Measurements from ENCODE around the gene AP3D1.
"Not testable (repeated sequence)": the region's sequence is repeated elsewhere in the genome, so short reads cannot be mapped to it uniquely, and the experiment has no call there.

Gene AP3D1

DNA sequence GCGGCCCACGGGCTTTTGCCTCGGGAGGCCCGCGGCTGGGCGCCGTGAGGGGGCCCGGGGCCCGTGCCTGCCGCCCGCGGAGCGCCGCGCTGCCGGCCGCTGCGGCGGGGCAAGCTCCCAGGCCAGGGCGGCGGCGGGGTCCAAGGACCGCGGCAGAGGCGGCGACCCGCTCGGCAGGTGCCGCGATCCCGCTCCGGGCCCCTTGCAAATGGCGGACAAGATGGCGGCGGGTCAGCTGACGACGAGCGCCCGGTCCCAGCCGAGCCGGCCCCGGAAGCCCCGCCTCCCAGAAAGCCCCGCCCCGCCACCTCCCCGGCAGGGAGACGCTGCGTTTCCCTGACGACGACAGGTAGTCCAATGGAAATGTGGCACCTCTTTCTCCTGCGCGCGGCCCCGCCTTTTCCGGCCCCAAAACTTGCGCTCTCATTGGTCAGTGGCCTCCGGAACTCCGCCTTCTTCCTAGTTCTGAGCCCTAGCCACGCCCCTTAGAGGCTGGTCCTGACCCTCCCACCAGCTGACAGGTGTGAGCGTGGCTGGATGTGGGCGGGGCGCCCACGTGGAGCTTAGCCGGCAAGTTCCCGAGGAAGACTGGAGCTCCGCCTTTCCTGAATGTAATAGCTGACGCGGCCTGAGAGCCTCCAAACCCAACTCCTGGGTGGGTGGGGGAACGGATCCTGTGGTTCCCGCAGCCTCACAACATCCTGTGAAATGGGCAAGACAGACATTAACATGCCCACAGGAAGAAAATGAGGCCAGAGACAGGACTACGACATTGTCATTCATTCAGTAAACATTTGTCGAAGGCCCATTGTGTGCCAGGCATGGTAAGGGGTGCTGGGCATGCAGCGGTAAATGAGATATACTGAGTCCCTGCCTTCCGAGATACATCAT is at the start of gene AP3D1:
Gene AP3D1, minus strand, starts transcription at position 228 of the 891 bp plus-strand sequence. CDS start 232 bp downstream, outside the sequence.
- DNase-seq, result peak; percentile 100

DNA sequence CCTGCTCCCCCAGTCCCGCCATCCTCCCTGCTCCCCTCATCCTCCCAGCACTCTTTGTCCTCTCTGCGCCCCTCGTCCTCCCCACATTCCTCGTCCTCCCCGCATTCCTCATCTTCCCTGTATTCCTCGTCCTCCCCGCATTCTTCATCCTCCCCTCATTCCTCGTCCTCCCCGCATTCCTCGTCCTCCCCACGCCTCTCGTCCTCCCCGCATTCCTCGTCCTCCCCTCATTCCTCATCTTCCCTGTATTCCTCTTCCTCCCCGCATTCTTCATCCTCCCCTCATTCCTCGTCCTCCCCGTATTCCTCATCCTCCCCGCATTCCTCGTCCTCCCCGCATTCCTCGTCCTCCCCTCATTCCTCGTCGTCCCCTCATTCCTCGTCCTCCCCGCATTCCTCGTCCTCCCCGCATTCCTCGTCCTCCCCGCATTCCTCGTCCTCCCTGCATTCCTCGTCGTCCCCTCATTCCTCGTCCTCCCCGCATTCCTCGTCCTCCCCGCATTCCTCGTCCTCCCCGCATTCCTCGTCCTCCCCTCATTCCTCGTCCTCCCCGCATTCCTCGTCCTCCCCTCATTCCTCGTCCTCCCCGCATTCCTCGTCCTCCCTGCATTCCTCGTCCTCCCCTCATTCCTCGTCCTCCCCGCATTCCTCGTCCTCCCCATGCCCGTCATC is 49.4 kb upstream of the AP3D1 start:
- not testable (repeated sequence) for DNase-seq

- DNase-seq, result no peak
Measured at GRCh38 chr19:2199861-2200623, 48.7 kb upstream of the AP3D1 start.

GRCh38 chr19:2199215-2199614 is 47.8 kb upstream of the AP3D1 start:
- no peak for DNase-seq

GRCh38 chr19:2198317-2198716 is 47.0 kb upstream of the AP3D1 start:
- DNase-seq, result no peak

DNA sequence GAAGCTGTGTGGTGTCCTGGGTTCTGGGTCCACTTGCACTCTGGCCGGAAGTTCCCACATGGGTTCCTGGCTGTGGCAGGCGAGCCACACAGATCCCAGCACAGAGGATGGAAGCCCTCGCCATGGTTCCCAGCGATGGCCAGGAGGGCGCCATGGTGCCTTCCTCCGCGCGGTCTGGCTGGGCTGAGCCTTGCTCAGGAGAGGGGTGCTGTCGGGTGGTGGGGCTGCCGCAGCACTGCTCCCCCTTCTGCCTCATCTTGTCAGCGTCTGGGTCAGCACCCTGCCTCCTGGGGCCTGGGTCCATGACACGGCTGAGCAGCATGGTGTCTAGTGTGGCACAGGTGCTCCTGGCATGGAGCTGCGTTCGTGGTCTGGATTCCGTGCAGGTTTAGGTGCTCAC is 45.9 kb upstream of the AP3D1 start:
- no peak for DNase-seq

- DNase-seq, result no peak
Measured at GRCh38 chr19:2195914-2196313, 44.5 kb upstream of the AP3D1 start.

DNA sequence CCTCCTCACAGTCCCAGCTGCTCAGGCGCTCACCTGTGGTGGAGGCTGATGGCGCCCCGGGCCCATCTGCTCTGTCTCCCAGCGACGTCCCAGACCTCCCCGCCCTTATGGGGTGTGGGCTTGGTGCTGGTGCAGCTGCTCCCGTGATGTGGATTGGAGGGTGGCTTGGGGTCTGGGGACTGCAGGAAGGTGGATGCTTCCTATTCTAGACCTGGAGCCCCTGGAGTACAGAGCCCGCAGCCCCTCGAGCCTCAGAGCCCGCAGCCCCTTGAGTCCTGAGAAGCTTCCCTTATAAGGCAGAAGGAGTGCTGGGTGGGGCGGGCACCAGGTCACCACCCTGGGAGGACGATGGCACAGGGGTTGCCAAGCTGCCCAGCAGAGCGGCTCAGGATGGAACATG is 44.0 kb upstream of the AP3D1 start:
- DNase-seq, result no peak

GRCh38 chr19:2194513-2195078 is 43.2 kb upstream of the AP3D1 start:
- no peak for DNase-seq

DNA sequence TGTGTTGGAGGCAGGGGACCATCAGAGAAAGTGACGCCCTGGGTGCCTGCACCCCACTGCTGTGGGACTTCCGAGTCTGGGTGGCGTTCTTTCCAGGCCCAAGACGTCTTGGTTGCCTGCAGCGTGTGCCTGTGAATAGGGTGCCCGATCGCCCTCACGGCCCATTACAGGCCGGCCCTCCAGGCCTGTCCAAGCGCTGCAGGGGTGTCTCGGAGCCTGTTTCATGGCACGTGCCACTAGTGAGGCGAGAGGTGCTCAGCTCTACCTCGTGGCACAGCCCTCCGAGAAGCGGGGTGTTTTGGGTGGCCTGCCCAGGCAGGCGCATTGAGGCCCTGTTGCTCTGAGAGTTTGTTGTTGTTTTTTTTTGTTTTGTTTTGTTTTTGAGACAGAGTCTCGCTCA is 42.4 kb upstream of the AP3D1 start:
- DNase-seq, result no peak

GRCh38 chr19:2192862-2193261 is 41.5 kb upstream of the AP3D1 start:
- DNase-seq, result no peak

- no peak for DNase-seq
Measured at GRCh38 chr19:2191456-2192310, 40.3 kb upstream of the AP3D1 start.

GRCh38 chr19:2190848-2191455 is 39.6 kb upstream of the AP3D1 start:
- DNase-seq, result no peak

- no peak for DNase-seq
Measured at GRCh38 chr19:2189880-2190279, 38.5 kb upstream of the AP3D1 start.

GRCh38 chr19:2188708-2189385 is 37.5 kb upstream of the AP3D1 start:
- no peak for DNase-seq

DNA sequence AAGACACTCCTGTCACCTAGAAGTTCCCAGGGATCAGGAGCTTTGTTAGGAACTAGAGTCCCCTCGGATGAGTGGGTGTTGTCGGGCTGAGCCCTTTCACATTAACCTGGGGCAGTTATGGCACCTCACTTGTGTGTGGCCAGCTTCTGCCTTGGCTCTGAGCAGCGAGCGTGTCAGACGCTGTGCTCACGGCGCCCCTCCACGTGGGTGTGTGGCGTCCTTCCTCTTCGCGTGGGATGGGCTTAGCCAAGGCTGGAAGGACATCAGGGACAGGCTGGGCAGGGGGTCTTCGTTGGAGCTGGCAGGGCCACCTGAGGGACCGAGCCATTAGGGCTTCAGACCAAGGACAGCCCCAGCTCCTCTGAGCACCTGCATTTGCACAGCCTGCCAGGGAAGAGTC is 35.8 kb upstream of the AP3D1 start:
- no peak for DNase-seq

- no peak for DNase-seq
Measured at GRCh38 chr19:2186071-2186846, 34.9 kb upstream of the AP3D1 start.

- DNase-seq, result no peak
Measured at GRCh38 chr19:2185734-2186070, 34.3 kb upstream of the AP3D1 start.

DNA sequence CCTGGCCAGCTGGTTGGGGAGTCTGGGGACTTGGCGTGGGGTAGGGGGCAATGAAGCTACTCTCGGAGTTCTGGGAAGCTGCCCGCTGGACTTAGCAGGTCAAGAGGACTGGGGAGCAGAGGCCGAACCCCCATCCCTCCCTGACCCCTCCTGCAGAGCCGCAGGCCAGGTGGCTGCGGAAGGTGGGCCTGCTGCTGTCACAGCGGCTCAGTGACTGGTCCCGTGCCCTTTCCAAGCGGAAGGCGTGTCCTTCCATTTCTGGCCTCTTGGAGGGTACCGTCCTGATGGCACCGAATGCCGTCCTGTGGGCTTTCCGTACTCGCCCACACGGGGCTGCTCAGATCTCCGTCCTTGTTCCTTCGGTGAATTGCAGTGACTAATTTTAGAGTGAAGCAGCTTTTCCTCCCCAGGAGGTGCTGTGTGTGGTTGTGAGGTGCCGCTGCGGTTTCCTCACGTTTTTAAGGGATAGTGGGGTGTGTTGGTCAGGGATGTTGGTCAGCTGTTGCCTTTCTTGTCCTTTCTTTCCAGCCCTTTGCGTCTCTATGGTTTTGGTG is 33.1 kb upstream of the AP3D1 start:
- no peak for DNase-seq

- no peak for DNase-seq
Measured at GRCh38 chr19:2181633-2181997, 30.2 kb upstream of the AP3D1 start.
